Right forelimb (tissue), 1 donor: ENCODE results near the gene LRP3.
A peak's percentile ranks its signal among the peaks of the same experiment; 100 is the strongest.
"Not testable (repeated sequence)": the region's sequence is repeated elsewhere in the genome, so short reads cannot be mapped to it uniquely, and the experiment has no call there.

Experiments
- DNase-seq: peaks from one replicate; pipeline ENCODE4 v3.0.0-alpha.2; 2018

Gene LRP3

DNA sequence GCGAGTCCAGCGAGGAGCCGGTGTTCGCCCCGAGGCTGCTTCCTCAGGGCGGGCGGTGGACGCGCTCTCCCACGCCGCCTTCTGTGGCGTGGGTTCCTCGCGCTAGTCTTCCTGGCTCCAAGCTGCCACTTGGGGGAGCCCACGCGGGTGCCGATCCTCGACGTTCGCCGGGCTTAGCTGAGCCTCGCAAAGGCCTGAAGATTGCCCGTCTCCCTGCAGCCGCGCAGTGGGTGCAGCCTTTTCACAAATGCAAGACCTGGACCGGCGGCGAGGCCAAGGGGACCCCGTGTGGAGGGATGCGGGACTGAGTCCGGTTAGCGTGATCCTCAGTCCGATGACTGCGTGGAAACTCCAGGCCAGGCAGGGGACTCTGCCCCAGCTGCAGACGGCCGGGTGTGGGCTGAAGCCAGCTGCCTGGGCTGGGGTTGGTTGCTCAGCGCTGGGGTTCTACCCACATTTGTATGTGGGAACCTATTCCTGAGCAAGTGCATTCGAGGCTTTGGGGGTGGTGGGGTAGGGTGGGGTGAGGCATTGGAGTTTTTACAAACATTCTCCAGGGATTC lies 16.6 kb upstream of the LRP3 start:
- DNase-seq: no peak

DNA sequence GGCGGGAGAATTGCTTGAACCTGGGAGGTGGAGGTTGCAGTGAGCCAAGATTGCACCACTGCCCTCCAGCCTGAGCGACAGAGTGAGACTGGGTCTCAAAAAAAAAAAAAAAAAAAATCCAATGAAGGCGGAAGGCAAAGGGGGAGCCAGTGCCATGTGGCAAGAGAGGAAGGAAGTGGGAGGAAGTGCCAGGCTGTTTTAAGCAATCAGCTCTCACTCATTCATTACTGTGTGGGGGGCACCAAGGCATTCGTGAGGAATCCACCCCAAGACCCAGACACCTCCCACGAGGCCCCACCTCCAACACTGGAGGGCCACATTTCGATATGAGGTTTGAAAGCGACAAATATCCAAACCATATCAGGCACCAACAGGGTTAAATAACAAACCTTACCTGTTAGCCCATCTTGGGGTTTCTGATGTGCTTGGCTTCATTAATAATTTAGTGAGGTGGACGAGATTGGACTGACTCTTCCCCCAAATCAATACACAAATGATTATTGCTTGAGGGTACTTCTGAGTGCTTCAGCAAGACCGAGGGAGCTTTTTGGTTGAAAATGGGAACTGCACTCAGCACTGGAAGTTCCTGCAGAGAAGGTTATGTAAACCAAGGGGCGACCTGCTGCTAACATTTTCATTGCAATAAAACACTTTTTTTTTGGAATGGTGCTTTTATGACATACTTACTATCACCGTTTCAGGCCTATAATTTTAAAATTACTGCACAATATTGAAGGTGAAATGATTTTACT lies 7.5 kb upstream of the LRP3 start:
- no peak for DNase-seq

GRCh38 chr19:33187183-33187540 lies 7.0 kb upstream of the LRP3 start:
- no peak for DNase-seq

GRCh38 chr19:33189453-33189852 lies 4.7 kb upstream of the LRP3 start:
- peak; percentile 11 for DNase-seq

- DNase-seq: not testable (repeated sequence)
Observed at GRCh38 chr19:33191092-33191491, 3.0 kb upstream of the LRP3 start.

- DNase-seq: no peak
Observed at GRCh38 chr19:33191501-33191900, 2.6 kb upstream of the LRP3 start.

GRCh38 chr19:33192010-33192409 lies 2.1 kb upstream of the LRP3 start:
- DNase-seq: peak; percentile 22

- DNase-seq: no peak
Observed at GRCh38 chr19:33193269-33193864, 763 bp upstream of the LRP3 start.

GRCh38 chr19:33194532-33194885 lies 379 bp downstream of the LRP3 start:
- DNase-seq: no peak

DNA sequence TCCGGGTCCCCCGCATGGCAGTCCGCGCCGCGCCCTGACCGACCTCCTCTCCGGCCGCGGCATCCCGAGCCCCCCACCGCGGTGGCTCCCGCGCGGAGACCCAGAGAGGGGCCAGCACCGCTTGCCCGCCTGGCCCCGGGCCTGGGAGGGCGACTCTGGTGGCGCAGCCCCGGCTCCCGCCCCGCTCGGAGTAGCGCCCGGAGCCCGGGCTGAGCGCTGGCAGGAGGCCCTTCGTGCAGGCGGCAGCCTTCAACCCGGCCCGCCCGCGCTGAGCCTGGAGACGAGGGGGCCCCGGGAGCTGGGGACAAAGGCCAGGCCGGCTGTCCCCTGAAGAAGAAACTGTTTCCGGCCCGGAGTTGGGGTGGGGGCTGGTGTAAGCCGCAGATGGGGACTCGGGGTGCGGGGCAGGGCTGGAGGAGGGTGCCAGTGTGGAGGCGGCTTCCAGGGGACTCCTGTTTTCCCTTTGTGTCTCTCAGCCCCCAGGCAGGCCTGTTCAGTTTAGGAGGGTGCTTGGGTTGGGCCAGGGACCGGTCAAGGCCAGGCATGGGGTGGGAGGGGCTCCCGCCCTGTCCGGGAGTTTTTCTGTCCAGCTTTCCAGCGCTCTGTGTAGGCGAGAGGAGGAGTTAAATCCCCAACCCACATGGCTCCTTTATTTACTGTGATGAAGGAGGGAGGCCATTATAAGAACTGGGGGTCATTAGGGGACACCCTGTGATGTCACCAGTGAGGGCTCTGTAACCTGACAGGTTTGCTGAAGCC lies 935 bp downstream of the LRP3 start:
- DNase-seq: peak; percentile 62

- DNase-seq: no peak
Observed at GRCh38 chr19:33195645-33196347, 1.7 kb downstream of the LRP3 start.

- DNase-seq: no peak
Observed at GRCh38 chr19:33196446-33197193, 2.5 kb downstream of the LRP3 start.

DNA sequence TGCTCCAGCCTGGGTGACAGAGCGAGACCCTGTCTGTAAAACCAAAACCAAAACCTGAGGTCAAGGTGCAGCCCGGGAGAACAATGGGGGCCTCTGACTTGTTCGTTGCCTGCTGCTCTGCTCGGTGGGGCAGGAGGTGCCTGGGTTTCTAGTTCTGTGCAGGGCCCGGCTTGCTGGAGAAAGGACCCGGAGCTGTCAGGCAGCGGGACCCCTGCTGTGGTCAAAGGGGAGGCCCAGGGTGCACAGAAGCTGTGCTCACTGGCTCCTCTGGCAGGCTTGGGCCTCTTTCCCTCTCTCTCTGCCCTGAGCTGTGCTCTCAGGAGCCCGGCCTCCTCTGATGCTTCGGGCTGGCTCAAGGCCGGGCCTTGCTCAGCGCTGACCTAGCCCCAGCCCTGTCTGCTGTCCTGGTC lies 3.5 kb downstream of the LRP3 start:
- no peak for DNase-seq

GRCh38 chr19:33198169-33198568 lies 4.0 kb downstream of the LRP3 start:
- no peak for DNase-seq

- no peak for DNase-seq
Observed at GRCh38 chr19:33199441-33200265, 5.5 kb downstream of the LRP3 start.

DNA sequence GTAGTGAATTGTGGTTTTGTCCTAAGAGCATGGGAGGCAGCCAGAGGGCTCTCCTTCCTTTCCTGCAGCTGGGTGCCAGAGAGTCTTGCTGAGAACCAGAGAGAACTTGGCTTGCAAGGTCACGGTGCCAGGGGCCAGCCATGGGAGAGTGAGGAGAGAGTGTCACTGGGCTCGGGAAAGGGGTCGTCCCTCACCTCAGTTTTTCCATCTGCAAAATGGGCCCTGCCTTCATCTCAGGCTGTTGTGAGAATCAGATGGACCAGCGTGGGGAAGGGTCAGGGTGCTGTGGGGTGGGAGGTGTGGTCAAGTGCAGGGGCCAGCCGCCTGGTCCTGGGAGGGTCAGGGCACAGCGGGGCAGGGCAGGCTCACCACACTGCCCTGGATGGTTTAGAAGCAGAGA lies 7.3 kb downstream of the LRP3 start:
- no peak for DNase-seq

- no peak for DNase-seq
Observed at GRCh38 chr19:33201886-33202545, 7.9 kb downstream of the LRP3 start.

- DNase-seq: no peak
Observed at GRCh38 chr19:33202546-33203507, 8.7 kb downstream of the LRP3 start.

GRCh38 chr19:33203529-33203928 lies 9.4 kb downstream of the LRP3 start:
- DNase-seq: no peak
